B cell (primary cell): Measurements from ENCODE around the gene IGBP1. TPM values are rescaled to one million over a fixed set of nuclear protein-coding genes. Genes with fewer than 3 reads are reported as not detected.

Experiments used
- ATAC-seq: fragments of 200-7000 bp; cut with Tn5 transposase; one replicate; pipeline ENCODE4 v1.10.0; 2021; ENCODE audit warnings: low read depth, mild to moderate bottlenecking, moderate number of reproducible peaks, moderate library complexity
- CTCF ChIA-PET: fragments of 350-600 bp; sonication (Branson Sonifier 250); formaldehyde crosslinking; loops from one replicate; lab custom pipeline; 2021; ENCODE audit warnings: antibody characterized with exemption, inconsistent platforms; lab: Charles Lee
- POLR2A ChIA-PET: fragments of 350-600 bp; sonication (Branson Sonifier 250); formaldehyde crosslinking; loops from one replicate; lab custom pipeline; 2021; ENCODE audit warnings: antibody characterized with exemption; lab: Charles Lee
- DNase-seq: peaks from one replicate; pipeline ENCODE4 v3.0.0; 2013
- H2AFZ ChIP-seq: 2 replicates; pipeline ENCODE4 v1.6.1; 2012; ENCODE audit warnings: mild to moderate bottlenecking, low read depth, low read length; ENCODE audit not compliant: insufficient read depth, poor library complexity, severe bottlenecking
- H3K27ac ChIP-seq, 2 donors: 1 replicate in 1 of 2; 2 replicates in 1 of 2; pipeline ENCODE4 v1.5.1; 2012 to 2013; ENCODE audit warnings: low read length in 2 of 2, mild to moderate bottlenecking in 2 of 2, moderate library complexity in 1 of 2
- H3K27me3 ChIP-seq, 4 experiments: fragments of 200-600 bp in 1 of 4; sonication (generic) in 1 of 4; replicated peaks in 1 of 4; 1 replicate in 2 of 4; 2 replicates in 2 of 4; pipeline versions ENCODE4 v1.6.1 to v1.7.0; 2013 to 2016; ENCODE audit warnings: low read length in 3 of 4, mild to moderate bottlenecking in 2 of 4, mixed read lengths in 1 of 4, moderate library complexity in 1 of 4; ENCODE audit not compliant: insufficient read depth in 4 of 4, control insufficient read depth in 3 of 4; ENCODE audit errors: control extremely low read depth in 1 of 4
- H3K36me3 ChIP-seq, 2 experiments: replicated peaks in 1 of 2; 1 replicate in 1 of 2; 2 replicates in 1 of 2; pipeline versions ENCODE4 v1.6.1 to v1.7.1; 2013; ENCODE audit warnings: low read length in 1 of 2; ENCODE audit not compliant: insufficient read depth in 2 of 2, control insufficient read depth in 1 of 2; ENCODE audit errors: control extremely low read depth in 1 of 2, extremely low read depth in 1 of 2
- H3K4me1 ChIP-seq, 2 donors: fragments of 200-600 bp in 1 of 2; sonication (generic) in 1 of 2; 1 replicate in 1 of 2; 2 replicates in 1 of 2; pipeline versions ENCODE4 v1.5.1 to v1.6.1; 2013 to 2017; ENCODE audit warnings: low read length in 2 of 2; ENCODE audit not compliant: control insufficient read depth in 2 of 2, insufficient read depth in 2 of 2
- H3K4me2 ChIP-seq: replicated peaks from 2 replicates; pipeline ENCODE3; 2012; ENCODE audit warnings: mild to moderate bottlenecking, low read depth, low read length; ENCODE audit not compliant: poor library complexity, severe bottlenecking
- H3K4me3 ChIP-seq, 5 experiments: fragments of 200-600 bp in 1 of 5; sonication (generic) in 1 of 5; 1 replicate in 3 of 5; 2 replicates in 2 of 5; pipeline versions ENCODE4 v1.5.1 to v1.7.0; 2011 to 2016; ENCODE audit warnings: low read length in 4 of 5, mild to moderate bottlenecking in 4 of 5, low read depth in 2 of 5, control low read depth in 1 of 5, moderate library complexity in 1 of 5; ENCODE audit not compliant: insufficient read depth in 1 of 5; ENCODE audit errors: control extremely low read depth in 1 of 5, extremely low read depth in 1 of 5
- H3K79me2 ChIP-seq: fragments of 200-600 bp; sonication (generic); one replicate; pipeline ENCODE4 v1.6.0; 2016; ENCODE audit warnings: low read length; ENCODE audit not compliant: control insufficient read depth, insufficient read depth
- H3K9ac ChIP-seq: fragments of 200-600 bp; sonication (generic); 2 replicates; pipeline ENCODE4 v1.6.1; 2017; ENCODE audit warnings: mild to moderate bottlenecking, low read length, moderate library complexity
- H3K9me3 ChIP-seq, 3 donors: one replicate each; pipeline versions ENCODE4 v1.6.1 to v1.7.1; 2013; ENCODE audit warnings: low read length in 2 of 3; ENCODE audit not compliant: control insufficient read depth in 2 of 3, insufficient read depth in 1 of 3; ENCODE audit errors: control extremely low read depth in 1 of 3
- H4K20me1 ChIP-seq: 2 replicates; pipeline ENCODE4 v1.6.0; 2012; ENCODE audit warnings: mild to moderate bottlenecking, low read length; ENCODE audit not compliant: insufficient read depth, control insufficient read depth, poor library complexity, severe bottlenecking
- H3K27ac Mint-ChIP-seq: one replicate; pipeline ENCODE4 v1.8.0; 2021; ENCODE audit warnings: mixed read lengths
- H3K27me3 Mint-ChIP-seq: one replicate; pipeline ENCODE4 v1.8.0; 2021; ENCODE audit warnings: mixed read lengths
- H3K4me1 Mint-ChIP-seq: one replicate; pipeline ENCODE4 v1.8.0; 2021; ENCODE audit warnings: mixed read lengths
- H3K4me3 Mint-ChIP-seq: one replicate; pipeline ENCODE4 v1.8.0; 2021; ENCODE audit warnings: mixed read lengths
- H3K9me3 Mint-ChIP-seq: one replicate; pipeline ENCODE4 v1.8.0; 2022; ENCODE audit warnings: mixed read lengths; ENCODE audit not compliant: insufficient read depth
- EZH2 ChIP-seq: IDR thresholded peaks from 2 replicates; pipeline ENCODE4 v1.6.1; 2012; ENCODE audit warnings: borderline replicate concordance, low read depth, mild to moderate bottlenecking, moderate library complexity, low read length; ENCODE audit not compliant: insufficient read depth, poor library complexity, severe bottlenecking
- WGBS: methylation state at CpG from one replicate; pipeline ENCODE4 v1.1.5; 2013; ENCODE audit warnings: missing lambda C conversion rate; ENCODE audit not compliant: insufficient coverage; 5-methylcytosine and 5-hydroxymethylcytosine counted together
- intact Hi-C: fragments of 100-400 bp; cut with micrococcal nuclease; formaldehyde crosslinking; loops from one replicate; pipeline ENCODE4 v1.10.0; 2022
- polyA plus RNA-seq: library from polyadenylated mRNA; depleted of rRNA; stranded (reverse); fragments of >200 nt; gene quantifications from 2 replicates; pipeline ENCODE4 v1.2.3, GENCODE V29; 2012
- total RNA-seq, 2 donors: library from RNA; stranded (reverse); fragments of 120-200 nt in 1 of 2; gene quantifications; 1 replicate in 1 of 2; 2 replicates in 1 of 2; pipeline versions ENCODE4 v1.2.3 to v1.2.4, GENCODE V29; 2013 to 2022
- TF ChIP-seq, protein P1 (sequence below): fragments of 200-600 bp; IDR thresholded peaks from one replicate; pipeline ENCODE4 v1.8.0; 2022; ENCODE audit warnings: antibody characterized with exemption, mild to moderate bottlenecking

IGBP1 gene
- total and polyA plus RNA-seq, 2 donors (not counting 1 experiment from before 2014, with no cell fraction given), result 45.3 to 54.7 TPM

DNA sequence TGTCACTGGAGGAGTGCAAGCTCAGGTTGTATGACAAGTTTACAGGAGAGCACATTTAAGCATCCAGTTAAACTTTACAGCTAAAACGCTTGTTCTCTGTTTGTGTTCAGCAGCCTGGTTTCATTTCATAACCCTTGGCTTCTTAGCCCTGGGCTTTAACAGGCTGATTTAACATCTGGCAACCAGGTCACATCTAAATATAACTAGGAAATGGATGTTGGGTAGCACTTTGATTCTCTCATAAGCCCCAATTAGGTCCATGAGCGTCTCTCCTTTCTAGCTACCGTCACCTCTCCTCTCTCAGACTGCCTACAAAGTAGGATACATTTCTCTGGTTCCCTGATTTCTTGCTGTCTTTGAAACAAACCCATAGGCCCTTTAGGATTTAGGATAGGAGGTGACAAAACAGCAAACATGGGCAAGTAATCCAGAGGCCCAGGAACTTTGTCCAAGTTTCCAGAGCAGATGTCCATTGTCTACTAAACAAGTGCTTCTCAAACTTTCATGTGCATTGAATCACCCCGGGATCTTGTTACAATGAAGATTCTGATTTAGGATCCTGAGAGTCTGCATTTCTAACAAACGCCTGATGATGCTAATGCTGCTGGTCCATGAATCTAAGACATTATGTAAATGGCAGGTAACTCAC is 48.5 kb upstream of the IGBP1 start:
- ChIA-PET CTCF (no interaction called here), POLR2A (no interaction called here)
- Histone ChIP-seq H3K4me3 (no peak overlapping the region), H3K36me3 (no peaks in the 10 kb centered on the region), H3K4me1 (no peaks in the 10 kb centered on the region), H3K27me3 (no peaks in the 10 kb centered on the region), H3K4me2 (no peak overlapping the region), H3K79me2 (no peaks in the 10 kb centered on the region), H2AFZ (no peak overlapping the region), H3K27ac (no peak overlapping the region), H3K9me3 (no peaks in the 10 kb centered on the region), H3K9ac (no peak overlapping the region), H4K20me1 (no peaks in the 10 kb centered on the region)
- intact Hi-C loops, result no loop called here
- Mint-ChIP-seq H3K4me3 (no peak overlapping the region), H3K27ac (no peak overlapping the region), H3K27me3 (no peaks in the 10 kb centered on the region), H3K9me3 (no peaks in the 10 kb centered on the region), H3K4me1 (no peaks in the 10 kb centered on the region)
- ATAC-seq (no peak), DNase-seq (no peak)
- TF ChIP-seq, protein P1, sequence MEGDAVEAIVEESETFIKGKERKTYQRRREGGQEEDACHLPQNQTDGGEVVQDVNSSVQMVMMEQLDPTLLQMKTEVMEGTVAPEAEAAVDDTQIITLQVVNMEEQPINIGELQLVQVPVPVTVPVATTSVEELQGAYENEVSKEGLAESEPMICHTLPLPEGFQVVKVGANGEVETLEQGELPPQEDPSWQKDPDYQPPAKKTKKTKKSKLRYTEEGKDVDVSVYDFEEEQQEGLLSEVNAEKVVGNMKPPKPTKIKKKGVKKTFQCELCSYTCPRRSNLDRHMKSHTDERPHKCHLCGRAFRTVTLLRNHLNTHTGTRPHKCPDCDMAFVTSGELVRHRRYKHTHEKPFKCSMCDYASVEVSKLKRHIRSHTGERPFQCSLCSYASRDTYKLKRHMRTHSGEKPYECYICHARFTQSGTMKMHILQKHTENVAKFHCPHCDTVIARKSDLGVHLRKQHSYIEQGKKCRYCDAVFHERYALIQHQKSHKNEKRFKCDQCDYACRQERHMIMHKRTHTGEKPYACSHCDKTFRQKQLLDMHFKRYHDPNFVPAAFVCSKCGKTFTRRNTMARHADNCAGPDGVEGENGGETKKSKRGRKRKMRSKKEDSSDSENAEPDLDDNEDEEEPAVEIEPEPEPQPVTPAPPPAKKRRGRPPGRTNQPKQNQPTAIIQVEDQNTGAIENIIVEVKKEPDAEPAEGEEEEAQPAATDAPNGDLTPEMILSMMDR, result no peak
- TF ChIP-seq EZH2, result no peak
- WGBS, result no CpG with 5 or more reads among the region's 5 CpGs

DNA sequence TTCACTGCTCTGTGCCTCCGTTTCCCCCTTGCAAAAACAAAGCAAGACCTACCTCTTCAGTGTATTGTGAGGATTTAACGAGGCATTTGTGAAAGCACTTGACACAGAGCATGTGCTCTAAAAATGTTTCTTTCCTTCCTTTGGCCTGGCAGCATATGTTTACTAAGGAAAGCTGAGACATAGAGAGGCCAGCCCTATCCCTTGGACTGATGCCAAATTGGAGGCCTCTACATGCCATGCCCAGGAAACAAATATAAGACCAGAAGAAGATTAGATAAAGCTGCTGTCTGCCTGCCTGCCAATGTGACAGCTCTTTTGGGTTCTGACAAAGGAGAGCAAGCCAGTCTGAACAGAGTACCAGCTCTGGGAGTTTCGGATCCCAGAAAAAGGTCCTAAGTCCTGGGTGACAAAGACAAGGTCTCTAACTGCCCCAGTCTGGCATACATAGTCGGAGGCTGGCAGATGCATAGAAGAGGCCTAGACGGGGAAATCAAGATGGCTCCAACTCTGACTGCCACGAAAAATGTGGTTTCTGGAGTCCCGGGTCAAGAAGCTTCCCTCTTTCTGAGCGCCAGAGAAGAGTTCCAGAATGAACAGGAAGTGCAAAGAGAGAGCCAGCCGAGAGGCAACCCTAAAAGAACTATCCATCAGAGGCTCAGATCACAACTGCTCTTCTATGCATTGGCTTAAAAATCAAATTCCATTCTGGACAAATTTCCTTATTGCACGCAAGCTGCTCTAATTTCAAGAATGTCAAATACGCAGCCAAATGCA is 45.2 kb upstream of the IGBP1 start:
- no peaks in the 10 kb centered on the region for H3K9me3 Mint-ChIP-seq
- ChIA-PET POLR2A (no interaction called here), CTCF (interaction anchor here (1.1 kb wide), 1 partner anchor 9 kb away, joined by 5 read pairs; no protein-coding TSS in a partner anchor)
- ATAC-seq (no peak), DNase-seq (no peak)
- H3K4me3 ChIP-seq, result no peak overlapping the region
- no peaks in the 10 kb centered on the region for H4K20me1 ChIP-seq
- no peaks in the 10 kb centered on the region for H3K79me2 ChIP-seq
- no peaks in the 10 kb centered on the region for H3K36me3 ChIP-seq
- no peaks in the 10 kb centered on the region for H3K27me3 ChIP-seq
- no peak overlapping the region for H3K4me2 ChIP-seq
- H3K4me1 Mint-ChIP-seq, result no peaks in the 10 kb centered on the region
- H3K4me1 ChIP-seq, result no peaks in the 10 kb centered on the region
- no peak for TF ChIP-seq EZH2
- TF ChIP-seq, protein P1, result no peak
- no peak overlapping the region for H3K9ac ChIP-seq
- H3K27ac Mint-ChIP-seq, result no peak overlapping the region
- WGBS, result 67% methylated on average over 7 of the region's 11 CpGs
- intact Hi-C loops, result no loop called here
- no peaks in the 10 kb centered on the region for H3K27me3 Mint-ChIP-seq
- no peak overlapping the region for H3K4me3 Mint-ChIP-seq
- no peak overlapping the region for H2AFZ ChIP-seq
- no peak overlapping the region for H3K27ac ChIP-seq
- no peaks in the 10 kb centered on the region for H3K9me3 ChIP-seq
